ENCODE results near the gene RFX1.

The RFX1 gene

DNA sequence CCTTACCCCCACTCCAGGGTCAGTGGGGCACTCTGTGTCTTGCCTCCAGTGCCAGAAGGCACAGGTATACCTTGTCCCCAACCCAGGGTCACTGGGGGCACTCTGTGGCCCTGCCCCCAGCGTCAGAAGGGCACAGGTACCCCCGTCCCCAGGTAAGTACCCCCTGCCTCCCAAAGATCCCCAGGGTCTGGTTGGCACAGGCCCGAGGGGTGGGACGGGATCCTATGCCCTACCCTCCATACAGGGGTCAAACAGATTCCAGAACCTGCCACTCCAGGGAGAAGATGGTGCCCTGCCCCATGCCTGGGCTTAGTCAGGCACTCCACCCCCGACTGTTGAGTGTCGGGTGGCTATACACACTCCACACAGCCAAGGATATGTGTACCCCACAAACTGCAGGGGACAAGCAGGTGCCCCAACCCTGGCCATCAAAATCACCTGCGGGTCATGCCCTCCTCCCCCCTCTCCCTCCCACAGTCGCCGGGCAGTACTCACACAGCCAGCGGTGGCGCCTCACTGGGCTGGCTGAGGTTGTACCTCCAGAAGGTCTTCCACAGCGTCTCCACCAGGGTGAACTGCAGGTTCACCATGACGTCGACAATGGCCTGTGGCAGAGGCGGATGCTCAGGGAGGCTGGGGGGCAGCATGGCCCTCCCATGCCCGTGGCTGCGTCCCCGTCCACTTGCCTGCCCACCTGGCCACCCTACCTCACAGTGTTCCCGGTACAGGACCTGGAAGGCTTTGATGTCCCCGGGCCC is 40.0 kb downstream of the RFX1 start:
- TF ChIP-seq, protein P1, sequence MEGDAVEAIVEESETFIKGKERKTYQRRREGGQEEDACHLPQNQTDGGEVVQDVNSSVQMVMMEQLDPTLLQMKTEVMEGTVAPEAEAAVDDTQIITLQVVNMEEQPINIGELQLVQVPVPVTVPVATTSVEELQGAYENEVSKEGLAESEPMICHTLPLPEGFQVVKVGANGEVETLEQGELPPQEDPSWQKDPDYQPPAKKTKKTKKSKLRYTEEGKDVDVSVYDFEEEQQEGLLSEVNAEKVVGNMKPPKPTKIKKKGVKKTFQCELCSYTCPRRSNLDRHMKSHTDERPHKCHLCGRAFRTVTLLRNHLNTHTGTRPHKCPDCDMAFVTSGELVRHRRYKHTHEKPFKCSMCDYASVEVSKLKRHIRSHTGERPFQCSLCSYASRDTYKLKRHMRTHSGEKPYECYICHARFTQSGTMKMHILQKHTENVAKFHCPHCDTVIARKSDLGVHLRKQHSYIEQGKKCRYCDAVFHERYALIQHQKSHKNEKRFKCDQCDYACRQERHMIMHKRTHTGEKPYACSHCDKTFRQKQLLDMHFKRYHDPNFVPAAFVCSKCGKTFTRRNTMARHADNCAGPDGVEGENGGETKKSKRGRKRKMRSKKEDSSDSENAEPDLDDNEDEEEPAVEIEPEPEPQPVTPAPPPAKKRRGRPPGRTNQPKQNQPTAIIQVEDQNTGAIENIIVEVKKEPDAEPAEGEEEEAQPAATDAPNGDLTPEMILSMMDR (conservative IDR thresholded peaks at IDR 0.05), result no peak
- no peak for TF ChIP-seq ZFX (IDR thresholded peaks at IDR 0.05)
- H3K27ac ChIP-seq, result no peak overlapping the region

DNA sequence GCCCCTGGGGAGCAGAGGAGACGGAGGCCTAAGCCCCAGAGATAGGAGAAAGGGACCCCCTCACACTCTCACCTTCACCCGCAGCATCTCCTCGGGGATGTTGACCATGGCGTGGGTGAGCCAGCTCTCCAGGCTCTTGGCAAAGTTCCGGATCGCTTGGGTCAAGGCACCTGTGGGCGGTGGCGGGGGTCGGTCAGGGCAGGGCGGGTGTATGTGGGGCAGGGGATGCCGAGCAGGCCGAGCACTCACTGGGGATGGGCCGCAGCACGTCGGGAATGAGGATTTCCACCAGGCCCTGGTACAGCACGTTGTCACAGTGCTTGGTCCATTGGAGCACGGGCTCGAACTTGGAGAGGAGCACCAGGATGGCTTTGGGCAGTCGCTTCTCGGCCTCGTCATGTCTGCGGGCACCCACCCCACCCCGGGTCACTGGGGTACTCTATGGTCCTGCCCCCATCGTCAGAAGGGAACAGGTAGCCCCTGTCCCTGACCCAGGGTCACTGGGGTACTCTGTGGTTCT is 40.7 kb downstream of the RFX1 start:
- no peak overlapping the region for H3K27ac ChIP-seq
- TF ChIP-seq, protein P1 (conservative IDR thresholded peaks at IDR 0.05), result no peak
- TF ChIP-seq ZFX (IDR thresholded peaks at IDR 0.05), result no peak

DNA sequence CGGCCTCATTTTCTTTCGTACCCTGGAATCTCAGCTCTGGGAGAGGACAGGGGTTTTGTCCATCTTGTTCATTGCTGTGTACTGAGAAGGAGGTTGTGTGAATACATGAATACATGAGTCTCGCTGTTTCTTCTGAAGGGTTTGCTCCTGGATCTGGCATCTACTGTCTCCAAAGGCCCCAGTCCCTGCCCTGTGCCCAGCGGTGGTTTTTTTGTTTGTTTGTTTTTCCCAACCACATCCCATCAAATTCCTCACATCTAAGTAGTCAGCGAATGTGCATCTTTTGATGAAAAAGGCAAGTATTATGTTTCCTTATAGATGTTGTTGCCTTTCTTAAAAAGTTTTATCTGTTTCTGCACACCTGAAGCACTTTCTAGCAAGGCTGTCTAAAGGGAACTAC is 41.3 kb downstream of the RFX1 start:
- H3K27ac ChIP-seq, result no peak overlapping the region
- TF ChIP-seq, protein P1 (conservative IDR thresholded peaks at IDR 0.05), result no peak
- no peak for TF ChIP-seq ZFX (IDR thresholded peaks at IDR 0.05)

DNA sequence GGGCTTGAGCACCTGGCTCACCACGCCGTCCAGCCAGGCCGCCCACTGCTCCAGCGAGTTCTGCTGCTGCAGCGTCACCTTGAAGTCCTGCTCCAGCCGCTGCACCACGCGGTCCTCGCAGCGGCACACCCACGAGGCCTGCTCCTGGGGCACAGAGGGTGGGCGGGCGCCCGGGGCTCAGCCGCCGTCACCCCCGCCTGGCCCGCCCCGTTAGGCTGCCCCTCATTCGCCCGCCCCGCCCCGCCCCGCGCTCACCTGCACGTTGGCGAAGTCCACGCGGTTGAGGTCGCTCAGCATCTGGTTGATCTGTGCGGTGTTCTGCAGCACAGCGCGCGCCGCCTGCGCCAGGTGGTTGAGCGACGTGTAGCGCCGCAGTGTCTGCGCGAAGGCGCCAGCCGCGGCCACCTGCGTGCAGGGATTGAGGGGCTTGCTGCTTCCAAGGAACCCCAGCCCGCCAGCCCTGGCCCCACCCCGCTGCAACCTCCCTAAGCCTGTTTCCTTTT is 42.5 kb downstream of the RFX1 start:
- no peak overlapping the region for H3K27ac ChIP-seq
- TF ChIP-seq, protein P1 (conservative IDR thresholded peaks at IDR 0.05), result no peak
- no peak for TF ChIP-seq ZFX (IDR thresholded peaks at IDR 0.05)

DNA sequence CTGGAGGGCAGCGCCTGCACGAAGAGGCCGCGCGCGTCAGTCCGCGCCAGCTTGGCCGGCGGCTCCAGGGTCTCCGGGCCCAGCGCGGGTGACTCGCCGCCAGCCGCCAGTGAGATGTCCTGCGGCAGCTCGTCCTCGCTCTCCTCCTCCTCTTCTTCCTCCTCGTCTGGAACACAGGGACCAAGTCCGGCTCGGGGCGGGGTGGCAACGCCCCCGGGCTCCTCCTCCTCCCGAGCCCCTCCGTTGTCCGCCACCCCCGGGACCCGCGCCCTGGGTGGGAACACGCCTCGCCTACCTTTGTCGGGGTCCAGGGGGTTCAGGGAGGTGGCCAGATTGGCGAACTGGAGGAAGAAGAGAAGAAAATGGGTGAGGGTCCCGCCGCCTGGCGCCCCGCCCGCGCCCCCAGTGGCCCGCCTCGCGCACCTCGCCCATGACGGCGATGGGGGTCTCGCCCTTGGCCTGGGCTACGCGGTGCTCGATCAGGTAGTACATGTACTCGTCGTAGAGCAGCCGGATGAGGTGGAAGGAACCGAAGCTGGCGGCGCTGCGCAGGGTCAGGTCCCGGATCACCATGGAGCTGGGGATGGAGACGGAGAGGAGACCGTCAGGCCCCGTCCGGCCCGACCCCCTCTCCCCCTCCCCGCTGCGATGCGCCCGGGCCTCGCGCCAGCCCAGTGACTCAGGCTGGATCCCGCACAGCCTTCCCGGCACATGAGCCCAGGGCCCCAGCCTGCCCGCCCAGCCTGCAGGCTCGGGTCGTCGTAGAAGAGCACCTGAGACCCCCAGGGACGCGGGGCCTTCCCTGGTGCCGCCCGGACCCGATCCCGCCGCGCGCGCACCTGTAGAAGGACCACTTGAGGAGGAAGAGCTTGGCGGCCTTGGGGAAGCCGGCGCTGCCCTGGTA is 43.2 kb downstream of the RFX1 start:
- H3K27ac ChIP-seq, result no peak overlapping the region
- TF ChIP-seq, protein P1 (conservative IDR thresholded peaks at IDR 0.05), result no peak
- TF ChIP-seq ZFX (IDR thresholded peaks at IDR 0.05), result no peak

DNA sequence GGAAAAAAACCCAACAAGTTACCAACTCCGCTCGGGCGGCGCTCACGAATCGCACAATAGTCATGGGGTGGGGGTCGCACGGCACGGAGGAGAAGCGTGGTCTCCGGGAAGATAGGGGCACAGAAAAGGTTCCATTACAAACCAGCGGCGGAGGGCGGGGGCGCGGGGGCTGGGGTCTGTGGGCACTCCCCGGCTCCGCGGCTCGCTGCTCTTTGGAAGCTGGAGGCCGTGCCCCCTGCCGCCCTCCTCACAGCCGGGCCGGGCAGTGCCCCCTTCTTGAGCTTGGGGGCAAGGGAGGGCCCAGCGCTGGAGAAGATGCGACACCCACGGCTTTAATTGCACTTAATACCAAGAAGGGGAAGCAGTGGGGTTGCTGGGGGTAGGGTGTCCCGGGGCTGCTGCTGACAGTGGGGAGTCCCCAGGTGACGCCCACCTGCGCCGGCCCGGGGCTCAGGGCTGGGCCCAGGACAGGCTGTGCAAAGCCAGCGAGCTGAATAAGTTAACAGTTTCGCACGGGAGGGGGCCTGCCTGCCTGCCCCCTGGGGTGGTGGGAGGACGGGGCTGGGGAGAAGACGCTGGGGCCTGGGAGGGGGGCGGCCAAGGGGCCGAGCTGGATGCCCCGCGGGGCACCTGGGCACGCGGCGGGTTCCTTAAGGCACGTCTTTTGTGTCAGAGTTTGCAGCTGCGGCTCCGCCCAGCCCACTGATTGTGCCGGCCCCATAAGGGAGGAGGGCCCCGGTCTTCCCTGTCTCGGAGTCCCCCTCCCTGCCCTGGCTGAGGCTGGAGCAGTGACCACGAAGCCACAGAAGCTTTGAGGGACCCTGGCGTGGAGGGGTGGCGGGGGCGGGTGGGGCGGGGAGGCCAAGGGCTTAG is 44.1 kb downstream of the RFX1 start:
- TF ChIP-seq ZFX (IDR thresholded peaks at IDR 0.05), result no peak
- TF ChIP-seq, protein P1 (conservative IDR thresholded peaks at IDR 0.05), result no peak
- no peak overlapping the region for H3K27ac ChIP-seq
